ENCODE data around the gene RUFY4.

DNA sequence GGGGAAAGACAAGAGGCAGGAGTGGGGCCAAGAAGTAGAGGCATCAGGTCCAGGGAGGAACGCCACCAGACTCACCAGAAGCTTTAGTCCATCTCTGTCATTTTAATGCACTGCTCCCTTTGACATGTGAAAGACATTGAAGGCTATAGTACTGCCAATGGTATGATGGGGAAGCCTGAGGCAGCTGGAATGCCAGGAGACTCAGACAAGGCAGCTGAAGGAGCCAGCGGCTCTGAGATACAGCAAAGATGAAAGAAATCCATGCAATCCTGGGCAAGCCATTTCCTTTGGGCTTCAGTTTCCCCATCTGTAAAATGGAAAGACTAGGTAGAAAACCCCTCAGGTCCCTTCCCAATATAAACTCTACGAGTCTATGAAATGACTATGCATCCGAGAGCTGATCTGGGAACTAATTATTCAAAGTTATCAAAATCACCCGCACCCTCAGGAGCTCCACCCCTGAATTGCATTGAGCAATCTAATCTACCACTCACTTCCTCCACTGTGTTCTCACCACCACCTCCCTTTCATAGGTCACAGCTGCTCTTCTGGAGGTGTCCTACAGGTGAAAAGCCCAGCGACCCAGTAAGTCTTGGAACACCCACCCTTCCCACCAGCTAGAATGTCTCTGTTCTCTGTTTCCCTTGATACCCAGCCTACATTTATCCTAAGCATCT lies 59.9 kb downstream of the RUFY4 start:
- TF ChIP-seq CTCF (conservative IDR thresholded peaks at IDR 0.05; ENCODE audit: low read depth in 2 of 2) (no peak), EZH2 (IDR thresholded peaks at IDR 0.05; ENCODE audit: low read depth, unreplicated experiment) (no peak), EZH2phosphoT487 (IDR thresholded peaks at IDR 0.05; ENCODE audit: unreplicated experiment) (no peak), POLR2AphosphoS5 (IDR thresholded peaks at IDR 0.05; ENCODE audit: low read depth) (no peak), CREB1 (CRISPR knock-in tag; IDR thresholded peaks at IDR 0.05; ENCODE audit: low read depth) (no peak), ZNF331 (CRISPR knock-in tag; IDR thresholded peaks at IDR 0.05; ENCODE audit: low read depth) (no peak), REST (IDR thresholded peaks at IDR 0.05; ENCODE audit: unreplicated experiment) (no peak), NANOG (IDR thresholded peaks at IDR 0.05; ENCODE audit: borderline replicate concordance) (no peak)
- TF ChIP-seq, protein P1, sequence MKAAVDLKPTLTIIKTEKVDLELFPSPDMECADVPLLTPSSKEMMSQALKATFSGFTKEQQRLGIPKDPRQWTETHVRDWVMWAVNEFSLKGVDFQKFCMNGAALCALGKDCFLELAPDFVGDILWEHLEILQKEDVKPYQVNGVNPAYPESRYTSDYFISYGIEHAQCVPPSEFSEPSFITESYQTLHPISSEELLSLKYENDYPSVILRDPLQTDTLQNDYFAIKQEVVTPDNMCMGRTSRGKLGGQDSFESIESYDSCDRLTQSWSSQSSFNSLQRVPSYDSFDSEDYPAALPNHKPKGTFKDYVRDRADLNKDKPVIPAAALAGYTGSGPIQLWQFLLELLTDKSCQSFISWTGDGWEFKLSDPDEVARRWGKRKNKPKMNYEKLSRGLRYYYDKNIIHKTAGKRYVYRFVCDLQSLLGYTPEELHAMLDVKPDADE (IDR thresholded peaks at IDR 0.05): no peak

Data from GM23338 (cell line).